Measurements from ENCODE around the gene CD274. TPM values are rescaled to one million over a fixed set of nuclear protein-coding genes. Genes with fewer than 3 reads are reported as not detected.
"Not testable (repeated sequence)": the region's sequence is repeated elsewhere in the genome, so short reads cannot be mapped to it uniquely, and the experiment has no call there.

Gene CD274
- total and polyA plus RNA-seq, 9 donors, result 0.57 to 6.7 (median 1.5) TPM

DNA sequence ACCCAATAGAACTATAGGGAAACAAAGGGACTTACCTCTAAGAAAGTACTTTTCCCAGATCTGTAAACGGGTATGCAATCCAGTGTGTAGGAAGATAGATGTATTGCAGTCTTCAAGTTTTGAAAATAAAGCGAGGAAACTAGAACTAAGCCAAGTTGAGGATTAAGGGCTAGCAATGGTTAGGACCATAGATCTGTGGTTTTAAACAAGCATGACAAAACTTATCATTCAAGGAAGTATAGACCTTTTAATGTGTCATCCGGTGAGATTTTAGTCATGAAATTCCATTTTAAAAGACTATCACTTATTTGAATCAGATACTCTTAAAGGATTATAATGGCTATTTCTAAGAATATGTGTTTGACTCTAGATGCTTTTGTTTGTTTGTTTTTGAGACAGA lies 20.5 kb downstream of the CD274 start:
- Histone ChIP-seq H3K4me3 (no peak overlapping the region), H3K36me3 (no peaks in the 10 kb centered on the region), H3K9me3 (no peaks in the 10 kb centered on the region), H3K27me3 (no peaks in the 10 kb centered on the region), H3K4me1 (ENCODE audit: insufficient read depth) (no peaks in the 10 kb centered on the region), H3K27ac (no peak overlapping the region)
- intact Hi-C loops (cut with DNase I), result no loop called here
- no peak for DNase-seq
- TF ChIP-seq POLR2A (IDR thresholded peaks at IDR 0.05), result no peak
- TF ChIP-seq, protein P1, sequence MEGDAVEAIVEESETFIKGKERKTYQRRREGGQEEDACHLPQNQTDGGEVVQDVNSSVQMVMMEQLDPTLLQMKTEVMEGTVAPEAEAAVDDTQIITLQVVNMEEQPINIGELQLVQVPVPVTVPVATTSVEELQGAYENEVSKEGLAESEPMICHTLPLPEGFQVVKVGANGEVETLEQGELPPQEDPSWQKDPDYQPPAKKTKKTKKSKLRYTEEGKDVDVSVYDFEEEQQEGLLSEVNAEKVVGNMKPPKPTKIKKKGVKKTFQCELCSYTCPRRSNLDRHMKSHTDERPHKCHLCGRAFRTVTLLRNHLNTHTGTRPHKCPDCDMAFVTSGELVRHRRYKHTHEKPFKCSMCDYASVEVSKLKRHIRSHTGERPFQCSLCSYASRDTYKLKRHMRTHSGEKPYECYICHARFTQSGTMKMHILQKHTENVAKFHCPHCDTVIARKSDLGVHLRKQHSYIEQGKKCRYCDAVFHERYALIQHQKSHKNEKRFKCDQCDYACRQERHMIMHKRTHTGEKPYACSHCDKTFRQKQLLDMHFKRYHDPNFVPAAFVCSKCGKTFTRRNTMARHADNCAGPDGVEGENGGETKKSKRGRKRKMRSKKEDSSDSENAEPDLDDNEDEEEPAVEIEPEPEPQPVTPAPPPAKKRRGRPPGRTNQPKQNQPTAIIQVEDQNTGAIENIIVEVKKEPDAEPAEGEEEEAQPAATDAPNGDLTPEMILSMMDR (IDR thresholded peaks at IDR 0.05), result no peak
- TF ChIP-seq EP300 (IDR thresholded peaks at IDR 0.05), result no peak
- WGBS, 3 donors, result 90 to 96% (median 91%) methylated on average over 3 of the region's 3 CpGs

DNA sequence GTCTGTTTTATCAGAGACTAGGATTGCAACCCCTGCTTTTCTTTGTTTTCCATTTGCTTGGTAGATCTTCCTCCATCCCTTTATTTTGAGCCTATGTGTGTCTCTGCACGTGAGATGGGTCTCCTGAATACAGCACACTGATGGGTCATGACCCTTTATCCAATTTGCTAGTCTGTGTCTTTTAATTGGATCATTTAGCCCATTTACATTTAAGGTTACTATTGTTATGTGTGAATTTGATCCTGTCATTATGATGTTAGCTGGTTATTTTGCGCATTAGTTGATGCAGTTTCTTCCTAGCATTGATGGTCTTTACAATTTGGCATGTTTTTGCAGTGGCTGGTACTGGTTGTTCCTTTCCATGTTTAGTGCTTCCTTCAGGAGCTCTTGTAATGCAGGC lies 25.3 kb downstream of the CD274 start:
- 85 to 87% (median 86%) methylated on average over 2 of the region's 2 CpGs for WGBS, 3 donors

DNA sequence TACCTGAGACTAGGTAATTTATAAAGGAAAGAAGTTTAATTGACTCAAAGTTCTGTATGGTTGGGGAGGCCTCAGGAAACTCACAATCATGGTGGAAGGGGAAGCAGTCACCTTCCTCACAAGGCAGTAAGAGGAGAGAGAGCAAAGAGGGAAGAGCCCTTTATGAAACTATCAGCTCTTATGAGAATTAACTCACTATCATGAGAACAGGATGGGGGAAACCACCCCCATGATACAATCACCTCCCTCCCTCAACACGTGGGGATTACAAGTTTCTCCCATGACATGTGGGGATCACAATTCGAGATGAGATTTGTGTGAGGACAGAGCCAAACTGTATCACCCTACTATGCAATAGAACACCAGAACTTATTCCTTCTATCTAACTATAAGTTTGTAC lies 27.9 kb downstream of the CD274 start:
- 70 to 81% (median 81%) methylated on average over 2 of the region's 2 CpGs for WGBS, 3 donors
- Histone ChIP-seq H3K4me3 (no peak overlapping the region), H3K27me3 (no peaks in the 10 kb centered on the region), H3K36me3 (no peaks in the 10 kb centered on the region), H3K27ac (no peak overlapping the region), H3K4me1 (ENCODE audit: insufficient read depth) (no peaks in the 10 kb centered on the region), H3K9me3 (no peaks in the 10 kb centered on the region)
- TF ChIP-seq EP300 (IDR thresholded peaks at IDR 0.05), result no peak
- TF ChIP-seq, protein P1 (IDR thresholded peaks at IDR 0.05), result no peak
- TF ChIP-seq POLR2A (IDR thresholded peaks at IDR 0.05), result no peak
- DNase-seq, result no peak
- intact Hi-C loops (cut with DNase I), result no loop called here

More for the DNA sequence above, 25.3 kb downstream of the CD274 start:
- H3K4me1 ChIP-seq (ENCODE audit: insufficient read depth); H3K36me3 ChIP-seq; H3K27me3 ChIP-seq; H3K9me3 ChIP-seq; H3K4me3 ChIP-seq; intact Hi-C loops (cut with DNase I); H3K27ac ChIP-seq; DNase-seq: not testable (repeated sequence)

DNA sequence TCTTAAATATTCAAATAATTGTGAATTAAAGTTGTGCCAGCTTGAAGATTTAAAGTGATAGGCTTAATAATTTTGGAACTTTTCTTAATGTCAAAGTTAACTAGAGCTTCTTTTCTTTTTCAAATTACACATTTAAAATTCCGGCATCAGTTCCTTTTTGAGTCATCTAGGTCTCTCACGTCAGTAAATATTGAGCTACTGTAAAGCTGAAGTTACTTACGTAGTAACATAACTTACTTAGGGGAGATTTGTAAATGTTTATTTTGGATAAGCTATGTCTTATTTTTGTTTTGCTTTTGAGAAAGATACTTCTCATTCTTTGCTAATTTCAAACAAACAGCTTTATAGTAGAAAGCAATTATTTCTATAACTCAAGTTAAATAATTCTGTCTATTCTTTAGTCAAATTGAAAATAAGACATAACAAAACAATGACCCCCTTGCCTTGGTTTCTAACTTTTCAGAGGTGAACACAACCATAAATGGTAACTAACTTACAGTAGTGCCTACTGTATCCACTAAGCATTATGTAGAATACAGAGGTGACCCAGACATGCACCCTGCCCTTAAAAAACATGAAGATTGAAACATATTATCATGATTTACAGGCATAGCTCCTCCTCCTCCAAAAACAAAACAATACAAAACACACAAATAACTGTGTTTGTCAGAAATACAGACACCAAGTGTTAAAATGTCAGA lies 29.8 kb downstream of the CD274 start:
- H3K36me3 ChIP-seq, result no peaks in the 10 kb centered on the region
- H3K9me3 ChIP-seq, result no peaks in the 10 kb centered on the region
- TF ChIP-seq, protein P1 (IDR thresholded peaks at IDR 0.05), result no peak
- no peak for TF ChIP-seq POLR2A (IDR thresholded peaks at IDR 0.05)
- intact Hi-C loops (cut with DNase I), result no loop called here
- H3K27me3 ChIP-seq, result no peaks in the 10 kb centered on the region
- no peaks in the 10 kb centered on the region for H3K4me1 ChIP-seq (ENCODE audit: insufficient read depth)
- DNase-seq, result no peak
- no peak overlapping the region for H3K27ac ChIP-seq
- 50 to 82% (median 61%) methylated on average over 3 of the region's 3 CpGs for WGBS, 3 donors
- H3K4me3 ChIP-seq, result no peak overlapping the region

DNA sequence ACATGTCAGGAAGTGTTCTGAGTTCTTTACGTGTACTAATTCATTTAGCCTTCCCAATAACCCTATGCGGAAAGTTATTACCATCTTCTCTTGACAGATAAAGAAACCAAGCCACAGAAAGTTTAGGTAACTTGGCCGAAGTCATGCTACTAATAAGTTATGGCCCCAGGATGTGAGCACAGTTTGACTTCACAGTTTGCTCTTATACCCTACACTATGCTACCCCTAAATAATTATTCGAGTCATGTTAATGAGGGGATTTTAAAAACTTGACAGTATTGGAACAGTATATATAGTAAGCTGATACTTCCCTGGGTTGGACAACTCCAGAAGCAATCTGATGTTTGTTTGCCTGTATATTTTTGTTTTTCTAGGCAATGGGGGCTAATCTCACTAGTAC lies 30.6 kb downstream of the CD274 start:
- Histone ChIP-seq H3K9me3 (no peaks in the 10 kb centered on the region), H3K27me3 (no peaks in the 10 kb centered on the region), H3K36me3 (no peaks in the 10 kb centered on the region), H3K27ac (no peak overlapping the region), H3K4me3 (no peak overlapping the region), H3K4me1 (ENCODE audit: insufficient read depth) (no peaks in the 10 kb centered on the region)
- TF ChIP-seq POLR2A (IDR thresholded peaks at IDR 0.05) (no peak), EP300 (IDR thresholded peaks at IDR 0.05) (no peak)
- TF ChIP-seq, protein P1 (IDR thresholded peaks at IDR 0.05), result no peak
- intact Hi-C loops (cut with DNase I), result no loop called here
- DNase-seq, result no peak
- WGBS, 3 donors, result 91 to 94% (median 92%) methylated on average over 4 of the region's 4 CpGs
